ENCODE data around the gene TMEFF2. TPM values are rescaled to one million over a fixed set of nuclear protein-coding genes. Genes with fewer than 3 reads are reported as not detected.
"Not testable (repeated sequence)": the region's sequence is repeated elsewhere in the genome, so short reads cannot be mapped to it uniquely, and the experiment has no call there.

Gene TMEFF2
- total RNA-seq, 1 donor from 2014 or later: 6.3 TPM

- no peaks in the 10 kb centered on the region for H3K36me3 ChIP-seq (ENCODE audit: control insufficient read depth in 3 of 3, insufficient read depth in 3 of 3, low read length in 3 of 3)
- no peaks in the 10 kb centered on the region for H3K4me1 ChIP-seq (ENCODE audit: control insufficient read depth in 3 of 3, insufficient read depth in 3 of 3, low read length in 3 of 3)
- no peaks in the 10 kb centered on the region for H3K9me3 ChIP-seq (ENCODE audit: control insufficient read depth in 3 of 3, low read length in 3 of 3)
Measured at GRCh38 chr2:191922736-191923651, 271.7 kb downstream of the TMEFF2 start.

GRCh38 chr2:191921650-191922049 lies 273.1 kb downstream of the TMEFF2 start:
- H3K9ac ChIP-seq (ENCODE audit: low read depth in 1 of 3, low read length in 3 of 3); H3K27me3 ChIP-seq (ENCODE audit: control insufficient read depth in 3 of 3, insufficient read depth in 3 of 3, low read length in 3 of 3); H3K9me3 ChIP-seq (ENCODE audit: control insufficient read depth in 3 of 3, low read length in 3 of 3); H3K4me1 ChIP-seq (ENCODE audit: control insufficient read depth in 3 of 3, insufficient read depth in 3 of 3, low read length in 3 of 3); H3K4me3 ChIP-seq (ENCODE audit: low read length in 3 of 3); H3K36me3 ChIP-seq (ENCODE audit: control insufficient read depth in 3 of 3, insufficient read depth in 3 of 3, low read length in 3 of 3); H3K27ac ChIP-seq (ENCODE audit: low read depth, low read length): not testable (repeated sequence)

More at GRCh38 chr2:191922736-191923651, 271.7 kb downstream of the TMEFF2 start:
- H3K9ac ChIP-seq (ENCODE audit: low read depth in 1 of 3, low read length in 3 of 3): no peak overlapping the region
- H3K27me3 ChIP-seq (ENCODE audit: control insufficient read depth in 3 of 3, insufficient read depth in 3 of 3, low read length in 3 of 3): no peaks in the 10 kb centered on the region
- H3K27ac ChIP-seq (ENCODE audit: low read depth, low read length): no peak overlapping the region
- H3K4me3 ChIP-seq (ENCODE audit: low read length in 3 of 3): no peak overlapping the region

GRCh38 chr2:191920502-191920901 lies 274.2 kb downstream of the TMEFF2 start:
- H3K36me3 ChIP-seq (ENCODE audit: control insufficient read depth in 3 of 3, insufficient read depth in 3 of 3, low read length in 3 of 3): no peaks in the 10 kb centered on the region
- no peaks in the 10 kb centered on the region for H3K4me1 ChIP-seq (ENCODE audit: control insufficient read depth in 3 of 3, insufficient read depth in 3 of 3, low read length in 3 of 3)
- H3K4me3 ChIP-seq (ENCODE audit: low read length in 3 of 3): no peak overlapping the region
- no peak overlapping the region for H3K27ac ChIP-seq (ENCODE audit: low read depth, low read length)
- H3K9ac ChIP-seq (ENCODE audit: low read depth in 1 of 3, low read length in 3 of 3): no peak overlapping the region
- no peaks in the 10 kb centered on the region for H3K27me3 ChIP-seq (ENCODE audit: control insufficient read depth in 3 of 3, insufficient read depth in 3 of 3, low read length in 3 of 3)
- no peaks in the 10 kb centered on the region for H3K9me3 ChIP-seq (ENCODE audit: control insufficient read depth in 3 of 3, low read length in 3 of 3)

GRCh38 chr2:191917967-191918651 lies 276.6 kb downstream of the TMEFF2 start:
- Histone ChIP-seq H3K9me3 (ENCODE audit: control insufficient read depth in 3 of 3, low read length in 3 of 3) (no peaks in the 10 kb centered on the region), H3K27me3 (ENCODE audit: control insufficient read depth in 3 of 3, insufficient read depth in 3 of 3, low read length in 3 of 3) (no peaks in the 10 kb centered on the region), H3K36me3 (ENCODE audit: control insufficient read depth in 3 of 3, insufficient read depth in 3 of 3, low read length in 3 of 3) (no peaks in the 10 kb centered on the region), H3K27ac (ENCODE audit: low read depth, low read length) (no peak overlapping the region), H3K4me3 (ENCODE audit: low read length in 3 of 3) (no peak overlapping the region), H3K4me1 (ENCODE audit: control insufficient read depth in 3 of 3, insufficient read depth in 3 of 3, low read length in 3 of 3) (no peaks in the 10 kb centered on the region), H3K9ac (ENCODE audit: low read depth in 1 of 3, low read length in 3 of 3) (no peak overlapping the region)

GRCh38 chr2:191917430-191917881 lies 277.3 kb downstream of the TMEFF2 start:
- no peak overlapping the region for H3K27ac ChIP-seq (ENCODE audit: low read depth, low read length)
- no peaks in the 10 kb centered on the region for H3K9me3 ChIP-seq (ENCODE audit: control insufficient read depth in 3 of 3, low read length in 3 of 3)
- no peak overlapping the region for H3K4me3 ChIP-seq (ENCODE audit: low read length in 3 of 3)
- H3K4me1 ChIP-seq (ENCODE audit: control insufficient read depth in 3 of 3, insufficient read depth in 3 of 3, low read length in 3 of 3): no peaks in the 10 kb centered on the region
- H3K9ac ChIP-seq (ENCODE audit: low read depth in 1 of 3, low read length in 3 of 3): no peak overlapping the region
- H3K27me3 ChIP-seq (ENCODE audit: control insufficient read depth in 3 of 3, insufficient read depth in 3 of 3, low read length in 3 of 3): no peaks in the 10 kb centered on the region
- H3K36me3 ChIP-seq (ENCODE audit: control insufficient read depth in 3 of 3, insufficient read depth in 3 of 3, low read length in 3 of 3): no peaks in the 10 kb centered on the region

- H3K27ac ChIP-seq (ENCODE audit: low read depth, low read length): no peak overlapping the region
- no peak overlapping the region for H3K9ac ChIP-seq (ENCODE audit: low read depth in 1 of 3, low read length in 3 of 3)
- no peaks in the 10 kb centered on the region for H3K27me3 ChIP-seq (ENCODE audit: control insufficient read depth in 3 of 3, insufficient read depth in 3 of 3, low read length in 3 of 3)
- no peak overlapping the region for H3K4me3 ChIP-seq (ENCODE audit: low read length in 3 of 3)
- H3K4me1 ChIP-seq (ENCODE audit: control insufficient read depth in 3 of 3, insufficient read depth in 3 of 3, low read length in 3 of 3): no peaks in the 10 kb centered on the region
- H3K36me3 ChIP-seq (ENCODE audit: control insufficient read depth in 3 of 3, insufficient read depth in 3 of 3, low read length in 3 of 3): no peaks in the 10 kb centered on the region
- H3K9me3 ChIP-seq (ENCODE audit: control insufficient read depth in 3 of 3, low read length in 3 of 3): no peaks in the 10 kb centered on the region
Measured at GRCh38 chr2:191916826-191917225, 277.9 kb downstream of the TMEFF2 start.

- no peak overlapping the region for H3K27ac ChIP-seq (ENCODE audit: low read depth, low read length)
- no peaks in the 10 kb centered on the region for H3K9me3 ChIP-seq (ENCODE audit: control insufficient read depth in 3 of 3, low read length in 3 of 3)
- no peak overlapping the region for H3K4me3 ChIP-seq (ENCODE audit: low read length in 3 of 3)
Measured at GRCh38 chr2:191915750-191916149, 279.0 kb downstream of the TMEFF2 start.

GRCh38 chr2:191913796-191914195 lies 280.9 kb downstream of the TMEFF2 start:
- no peaks in the 10 kb centered on the region for H3K36me3 ChIP-seq (ENCODE audit: control insufficient read depth in 3 of 3, insufficient read depth in 3 of 3, low read length in 3 of 3)
- H3K4me3 ChIP-seq (ENCODE audit: low read length in 3 of 3): no peak overlapping the region
- H3K9ac ChIP-seq (ENCODE audit: low read depth in 1 of 3, low read length in 3 of 3): no peak overlapping the region
- H3K27me3 ChIP-seq (ENCODE audit: control insufficient read depth in 3 of 3, insufficient read depth in 3 of 3, low read length in 3 of 3): no peaks in the 10 kb centered on the region
- no peaks in the 10 kb centered on the region for H3K4me1 ChIP-seq (ENCODE audit: control insufficient read depth in 3 of 3, insufficient read depth in 3 of 3, low read length in 3 of 3)
- no peak overlapping the region for H3K27ac ChIP-seq (ENCODE audit: low read depth, low read length)
- no peaks in the 10 kb centered on the region for H3K9me3 ChIP-seq (ENCODE audit: control insufficient read depth in 3 of 3, low read length in 3 of 3)

More at GRCh38 chr2:191915750-191916149, 279.0 kb downstream of the TMEFF2 start:
- H3K9ac ChIP-seq (ENCODE audit: low read depth in 1 of 3, low read length in 3 of 3): no peak overlapping the region
- no peaks in the 10 kb centered on the region for H3K27me3 ChIP-seq (ENCODE audit: control insufficient read depth in 3 of 3, insufficient read depth in 3 of 3, low read length in 3 of 3)
- H3K36me3 ChIP-seq (ENCODE audit: control insufficient read depth in 3 of 3, insufficient read depth in 3 of 3, low read length in 3 of 3): no peaks in the 10 kb centered on the region
- no peaks in the 10 kb centered on the region for H3K4me1 ChIP-seq (ENCODE audit: control insufficient read depth in 3 of 3, insufficient read depth in 3 of 3, low read length in 3 of 3)

- H3K27ac ChIP-seq (ENCODE audit: low read depth, low read length): no peak overlapping the region
- no peak overlapping the region for H3K9ac ChIP-seq (ENCODE audit: low read depth in 1 of 3, low read length in 3 of 3)
- H3K4me1 ChIP-seq (ENCODE audit: control insufficient read depth in 3 of 3, insufficient read depth in 3 of 3, low read length in 3 of 3): no peaks in the 10 kb centered on the region
- H3K4me3 ChIP-seq (ENCODE audit: low read length in 3 of 3): no peak overlapping the region
- H3K36me3 ChIP-seq (ENCODE audit: control insufficient read depth in 3 of 3, insufficient read depth in 3 of 3, low read length in 3 of 3): no peaks in the 10 kb centered on the region
- no peaks in the 10 kb centered on the region for H3K9me3 ChIP-seq (ENCODE audit: control insufficient read depth in 3 of 3, low read length in 3 of 3)
- H3K27me3 ChIP-seq (ENCODE audit: control insufficient read depth in 3 of 3, insufficient read depth in 3 of 3, low read length in 3 of 3): no peaks in the 10 kb centered on the region
Measured at GRCh38 chr2:191912764-191913163, 282.0 kb downstream of the TMEFF2 start.

GRCh38 chr2:191910518-191910917 lies 284.2 kb downstream of the TMEFF2 start:
- no peaks in the 10 kb centered on the region for H3K4me1 ChIP-seq (ENCODE audit: control insufficient read depth in 3 of 3, insufficient read depth in 3 of 3, low read length in 3 of 3)
- H3K9ac ChIP-seq (ENCODE audit: low read depth in 1 of 3, low read length in 3 of 3): no peak overlapping the region
- H3K9me3 ChIP-seq (ENCODE audit: control insufficient read depth in 3 of 3, low read length in 3 of 3): no peaks in the 10 kb centered on the region

More at GRCh38 chr2:191910518-191910917, 284.2 kb downstream of the TMEFF2 start:
- H3K27ac ChIP-seq (ENCODE audit: low read depth, low read length): no peak overlapping the region
- H3K27me3 ChIP-seq (ENCODE audit: control insufficient read depth in 3 of 3, insufficient read depth in 3 of 3, low read length in 3 of 3): no peaks in the 10 kb centered on the region
- no peaks in the 10 kb centered on the region for H3K36me3 ChIP-seq (ENCODE audit: control insufficient read depth in 3 of 3, insufficient read depth in 3 of 3, low read length in 3 of 3)
- no peak overlapping the region for H3K4me3 ChIP-seq (ENCODE audit: low read length in 3 of 3)

All from skeletal muscle tissue (tissue), 4 donors.